CD14-positive monocyte (primary cell): ENCODE data around the gene OR11H7. TPM values are rescaled to one million over a fixed set of nuclear protein-coding genes. Genes with fewer than 3 reads are reported as not detected.
"Not testable (repeated sequence)": the region's sequence is repeated elsewhere in the genome, so short reads cannot be mapped to it uniquely, and the experiment has no call there.

Source experiments
- DNase-seq, 3 donors: peaks; one replicate each; pipeline ENCODE4 v3.0.0-alpha.2; 2011 to 2022
- H2AFZ ChIP-seq: 2 replicates; pipeline ENCODE4 v1.6.0; 2012; ENCODE audit warnings: mild to moderate bottlenecking, low read depth, low read length, inconsistent platforms; ENCODE audit not compliant: insufficient read depth, poor library complexity, severe bottlenecking
- H3K27ac ChIP-seq, 2 donors: 1 replicate in 1 of 2; 2 replicates in 1 of 2; pipeline ENCODE4 v1.5.1; 2012 to 2013; ENCODE audit warnings: low read length in 2 of 2, control low read depth in 1 of 2, inconsistent platforms in 1 of 2, low read depth in 1 of 2, mild to moderate bottlenecking in 1 of 2
- H3K27me3 ChIP-seq, 2 donors: one replicate each; pipeline versions ENCODE4 v1.6.0 to v1.6.1; 2011 to 2013; ENCODE audit warnings: low read length in 2 of 2; ENCODE audit not compliant: control insufficient read depth in 2 of 2, insufficient read depth in 2 of 2
- H3K36me3 ChIP-seq, 2 donors: replicated peaks in 1 of 2; 1 replicate in 1 of 2; 2 replicates in 1 of 2; pipeline versions ENCODE4 v1.5.1 to v1.6.1; 2012 to 2013; ENCODE audit warnings: low read length in 2 of 2, control low read depth in 1 of 2, inconsistent platforms in 1 of 2, mild to moderate bottlenecking in 1 of 2; ENCODE audit not compliant: insufficient read depth in 2 of 2, control insufficient read depth in 1 of 2
- H3K4me1 ChIP-seq, 2 donors: 1 replicate in 1 of 2; 2 replicates in 1 of 2; pipeline versions ENCODE4 v1.5.1 to v1.6.1; 2012 to 2013; ENCODE audit warnings: low read length in 2 of 2, control low read depth in 1 of 2, inconsistent platforms in 1 of 2, mild to moderate bottlenecking in 1 of 2, moderate library complexity in 1 of 2; ENCODE audit not compliant: insufficient read depth in 2 of 2, control insufficient read depth in 1 of 2
- H3K4me2 ChIP-seq: replicated peaks from 2 replicates; pipeline ENCODE3; 2012; ENCODE audit warnings: low read length, moderate library complexity, mild to moderate bottlenecking; ENCODE audit not compliant: poor library complexity, severe bottlenecking; ENCODE audit errors: extremely low read depth
- H3K4me3 ChIP-seq, 3 experiments: fragments of 200-600 bp in 1 of 3; sonication (generic) in 1 of 3; replicated peaks in 1 of 3; 1 replicate in 2 of 3; 2 replicates in 1 of 3; pipeline ENCODE4 v1.5.1; 2011 to 2013; ENCODE audit warnings: low read length in 3 of 3, mild to moderate bottlenecking in 3 of 3, control low read depth in 2 of 3, low read depth in 2 of 3, inconsistent platforms in 1 of 3, moderate library complexity in 1 of 3
- H3K79me2 ChIP-seq: 2 replicates; pipeline ENCODE4 v1.6.0; 2012; ENCODE audit warnings: mild to moderate bottlenecking, control low read depth, inconsistent platforms, low read length, moderate library complexity; ENCODE audit not compliant: insufficient read depth
- H3K9ac ChIP-seq: 2 replicates; pipeline ENCODE4 v1.6.0; 2017; ENCODE audit warnings: low read length, mild to moderate bottlenecking; ENCODE audit not compliant: insufficient read depth, poor library complexity, severe bottlenecking
- H3K9me3 ChIP-seq, 2 donors: replicated peaks in 1 of 2; 1 replicate in 1 of 2; 2 replicates in 1 of 2; pipeline versions ENCODE4 v1.5.1 to v1.6.1; 2012 to 2013; ENCODE audit warnings: low read length in 2 of 2, control low read depth in 1 of 2; ENCODE audit not compliant: control insufficient read depth in 1 of 2, insufficient read depth in 1 of 2
- H4K20me1 ChIP-seq: 2 replicates; pipeline ENCODE4 v1.6.0; 2012; ENCODE audit warnings: mild to moderate bottlenecking, low read length, control low read depth, moderate library complexity; ENCODE audit not compliant: insufficient read depth
- H3K27ac Mint-ChIP-seq, 7 donors: one replicate each; pipeline ENCODE4 v1.8.0; 2020; ENCODE audit warnings: mild to moderate bottlenecking in 7 of 7, mixed read lengths in 7 of 7, moderate library complexity in 6 of 7, inconsistent platforms in 2 of 7
- H3K27me3 Mint-ChIP-seq, 3 donors: one replicate each; pipeline ENCODE4 v1.8.0; 2021 to 2022; ENCODE audit warnings: low read depth in 3 of 3, mild to moderate bottlenecking in 3 of 3, mixed read lengths in 3 of 3, moderate library complexity in 3 of 3, inconsistent platforms in 1 of 3
- H3K36me3 Mint-ChIP-seq, 2 donors: one replicate each; pipeline ENCODE4 v1.8.0; 2020; ENCODE audit warnings: mixed read lengths in 2 of 2, inconsistent platforms in 1 of 2, mild to moderate bottlenecking in 1 of 2
- H3K4me1 Mint-ChIP-seq: one replicate; pipeline ENCODE4 v1.8.0; 2020; ENCODE audit warnings: mild to moderate bottlenecking, mixed read lengths
- H3K4me3 Mint-ChIP-seq, 2 donors: one replicate each; pipeline ENCODE4 v1.8.0; 2020; ENCODE audit warnings: mild to moderate bottlenecking in 2 of 2, mixed read lengths in 2 of 2, moderate library complexity in 1 of 2
- H3K9me3 Mint-ChIP-seq, 7 donors: one replicate each; pipeline ENCODE4 v1.8.0; 2020 to 2022; ENCODE audit warnings: mixed read lengths in 7 of 7, mild to moderate bottlenecking in 6 of 7, moderate library complexity in 6 of 7, inconsistent platforms in 2 of 7
- CTCF ChIP-seq: fragments of 200-600 bp; IDR thresholded peaks from one replicate; pipeline ENCODE4 v1.8.0; 2022; ENCODE audit warnings: antibody characterized with exemption, mild to moderate bottlenecking
- WGBS: methylation state at CpG from one replicate; pipeline ENCODE4 v1.1.5; 2013; ENCODE audit warnings: missing lambda C conversion rate; ENCODE audit not compliant: insufficient coverage; 5-methylcytosine and 5-hydroxymethylcytosine counted together
- intact Hi-C, 2 donors: fragments of 100-400 bp; cut with micrococcal nuclease; formaldehyde crosslinking; loops; one replicate each; pipeline versions ENCODE4 v1.15.0 to v1.15.1; 2023
- polyA plus RNA-seq, 3 donors: library from polyadenylated mRNA; depleted of rRNA in 1 of 3; unstranded in 2 of 3; stranded (reverse) in 1 of 3; fragments of 300-500 nt in 2 of 3; fragments of >200 nt in 1 of 3; fragmentation: Illumina TruSeq in 2 of 3; gene quantifications; 1 replicate in 2 of 3; 2 replicates in 1 of 3; pipeline ENCODE4 v1.2.3, GENCODE V29; 2012 to 2021

Gene OR11H7
- polyA plus RNA-seq, 3 donors, result not detected

DNA sequence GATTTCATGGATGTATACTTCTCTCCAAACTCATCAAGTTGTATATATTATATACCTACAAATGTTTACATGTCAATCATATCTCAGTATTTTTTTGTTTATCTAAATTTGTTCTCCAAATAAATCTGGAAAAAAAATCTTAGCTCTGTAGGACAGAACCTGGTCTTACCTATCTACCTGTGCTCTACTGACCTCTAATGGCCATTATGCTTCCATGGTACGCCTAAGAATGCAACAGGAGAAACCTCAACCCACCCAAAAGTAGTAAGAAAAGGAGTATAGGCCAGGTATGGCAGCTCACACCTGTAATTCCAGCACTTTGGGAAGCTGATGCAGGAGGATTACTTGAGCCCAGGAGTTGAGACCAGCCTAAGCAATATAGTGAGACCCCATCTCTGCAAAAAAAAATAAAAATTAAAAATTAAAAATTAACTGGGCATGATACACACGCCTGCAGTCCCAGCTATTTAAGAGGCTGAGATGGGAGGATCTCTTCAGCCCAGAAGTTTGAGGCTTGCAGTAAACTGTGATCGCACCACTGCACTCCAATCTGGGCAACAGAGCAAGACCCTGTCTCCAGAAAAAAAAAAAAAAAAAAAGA lies 19.0 kb downstream of the OR11H7 start:
- H3K9me3 ChIP-seq, result no peaks in the 10 kb centered on the region
- no peaks in the 10 kb centered on the region for H3K4me1 Mint-ChIP-seq

DNA sequence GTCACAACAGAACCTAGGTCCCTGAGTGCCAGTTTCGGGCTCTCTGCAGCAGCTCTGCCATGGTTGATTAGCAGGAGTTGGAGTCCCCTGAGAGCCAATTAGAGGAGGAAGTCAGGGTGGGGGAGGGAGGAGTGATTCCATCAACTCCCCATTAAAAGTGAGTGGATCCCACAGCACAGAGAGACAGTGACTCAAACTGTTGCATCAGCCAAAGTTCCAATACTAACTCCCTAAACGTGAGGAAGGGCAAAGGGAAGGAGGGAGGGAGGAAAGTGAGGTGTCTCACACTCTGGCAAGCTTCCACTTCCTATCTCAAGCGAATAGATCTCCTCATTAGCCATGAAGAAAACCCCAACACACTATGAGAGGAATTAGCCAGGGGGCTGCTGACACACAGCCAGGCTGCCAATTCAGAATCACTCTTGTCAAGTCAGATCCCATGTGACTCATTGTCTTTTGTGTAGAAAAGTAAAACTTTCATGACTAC lies 33.9 kb downstream of the OR11H7 start:
- H3K79me2 ChIP-seq, result no peaks in the 10 kb centered on the region
- H4K20me1 ChIP-seq, result no peaks in the 10 kb centered on the region
- H2AFZ ChIP-seq, result no peak overlapping the region
- H3K36me3 ChIP-seq, result no peaks in the 10 kb centered on the region
- H3K9me3 ChIP-seq, result no peaks in the 10 kb centered on the region
- no peak overlapping the region for H3K27ac Mint-ChIP-seq
- no peak overlapping the region for H3K9ac ChIP-seq
- no peak overlapping the region for H3K27ac ChIP-seq
- H3K27me3 ChIP-seq, result no peaks in the 10 kb centered on the region
- intact Hi-C loops, result no loop called here
- H3K27me3 Mint-ChIP-seq, result peaks cover 1 to 2% (median 1%) of the 10 kb centered on the region in 3 donors
- peaks cover 0 to 5% (median 1%) of the 10 kb centered on the region in 7 donors for H3K9me3 Mint-ChIP-seq
- WGBS, result no CpG with 5 or more reads among the region's 3 CpGs
- DNase-seq, result no peak
- TF ChIP-seq CTCF, result no peak
- no peak overlapping the region for H3K4me3 Mint-ChIP-seq
- no peak overlapping the region for H3K4me3 ChIP-seq
- no peaks in the 10 kb centered on the region for H3K36me3 Mint-ChIP-seq
- no peaks in the 10 kb centered on the region for H3K4me1 Mint-ChIP-seq
- H3K4me1 ChIP-seq, result no peaks in the 10 kb centered on the region
- no peak overlapping the region for H3K4me2 ChIP-seq

More for the DNA sequence above, 19.0 kb downstream of the OR11H7 start:
- Histone ChIP-seq H3K4me1 (no peaks in the 10 kb centered on the region), H3K36me3 (no peaks in the 10 kb centered on the region), H4K20me1 (no peaks in the 10 kb centered on the region), H3K4me2 (no peak overlapping the region), H2AFZ (no peak overlapping the region), H3K79me2 (no peaks in the 10 kb centered on the region), H3K4me3 (no peak overlapping the region), H3K27me3 (no peaks in the 10 kb centered on the region), H3K9ac (no peak overlapping the region), H3K27ac (no peak overlapping the region)
- no peak for DNase-seq
- H3K27ac Mint-ChIP-seq, result no peak overlapping the region
- peaks cover 1 to 3% (median 2%) of the 10 kb centered on the region in 3 donors for H3K27me3 Mint-ChIP-seq
- H3K4me3 Mint-ChIP-seq, result no peak overlapping the region
- no peaks in the 10 kb centered on the region for H3K36me3 Mint-ChIP-seq
- no CpG with 5 or more reads among the region's 3 CpGs for WGBS
- intact Hi-C loops, result no loop called here
- H3K9me3 Mint-ChIP-seq, result peaks cover 0 to 7% (median 5%) of the 10 kb centered on the region in 7 donors
- peak; percentile 13 for TF ChIP-seq CTCF

DNA sequence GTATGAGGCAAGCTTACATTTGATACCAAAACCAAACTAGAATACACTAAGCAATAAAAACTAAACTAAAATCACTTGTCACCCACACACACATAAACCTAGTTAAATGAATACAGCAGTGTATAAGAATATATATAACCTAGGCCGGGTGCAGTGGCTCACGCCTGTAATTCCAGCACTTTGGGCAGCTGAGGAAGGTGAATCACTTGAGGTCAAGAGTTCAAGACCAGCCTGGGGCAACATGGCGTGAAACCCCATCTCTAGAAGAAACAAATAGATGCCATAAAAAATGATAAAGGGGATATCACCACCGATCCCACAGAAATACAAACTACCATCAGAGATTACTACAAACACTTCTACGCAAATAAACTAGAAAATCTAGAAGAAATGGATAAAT lies 35.6 kb downstream of the OR11H7 start:
- H3K4me3 Mint-ChIP-seq, H3K4me2 ChIP-seq, H3K79me2 ChIP-seq, H3K4me3 ChIP-seq, H3K9ac ChIP-seq, intact Hi-C loops, H3K4me1 Mint-ChIP-seq, H3K4me1 ChIP-seq, H3K27ac ChIP-seq, H3K9me3 ChIP-seq, H3K27me3 Mint-ChIP-seq, H4K20me1 ChIP-seq, H3K27ac Mint-ChIP-seq, H2AFZ ChIP-seq, H3K9me3 Mint-ChIP-seq, H3K36me3 ChIP-seq, DNase-seq, H3K36me3 Mint-ChIP-seq, H3K27me3 ChIP-seq: not testable (repeated sequence)
- WGBS, result 100% methylated on average over 3 of the region's 5 CpGs
